IMR-90 (cell line): Measurements from ENCODE around the gene MALT1. TPM values are rescaled to one million over a fixed set of nuclear protein-coding genes. Genes with fewer than 3 reads are reported as not detected.

Experiments used
- ATAC-seq: fragments of 200-7000 bp; cut with Tn5 transposase; 2 replicates; pipeline ENCODE4 v1.9.1; 2020; ENCODE audit warnings: low read depth, mild to moderate bottlenecking, moderate library complexity
- BruUV-seq: library from RNA; stranded (reverse); fragments of 400-500 nt; replicated peaks from 2 replicates; lab custom pipeline; 2021; lab: Mats Ljungman, UMichigan
- CTCF ChIA-PET: fragments of 300-600 bp; formaldehyde crosslinking; extraction: SDS; loops from one replicate; lab custom pipeline; 2021; ENCODE audit warnings: antibody characterized with exemption; lab: Yijun Ruan, JAX
- POLR2A ChIA-PET: fragments of 300-600 bp; sonication (Branson Sonifier 250); formaldehyde crosslinking; loops from one replicate; lab custom pipeline; 2022; ENCODE audit warnings: antibody characterized with exemption; ENCODE audit not compliant: unreplicated experiment; lab: Charles Lee
- DNase-seq: peaks from one replicate; pipeline ENCODE4 v3.0.0; 2013
- H2AFZ ChIP-seq: replicated peaks from 2 replicates; pipeline ENCODE3; 2013; ENCODE audit warnings: low read length, mild to moderate bottlenecking; ENCODE audit not compliant: poor library complexity
- H2AK5ac ChIP-seq: 2 replicates; pipeline ENCODE4 v1.6.1; 2013; ENCODE audit warnings: low read depth, low read length, inconsistent platforms
- H2AK9ac ChIP-seq: replicated peaks from 2 replicates; pipeline ENCODE3; 2013; ENCODE audit warnings: mild to moderate bottlenecking, low read depth, low read length, moderate library complexity; ENCODE audit not compliant: poor library complexity
- H2BK120ac ChIP-seq: 2 replicates; pipeline ENCODE4 v1.6.1; 2013; ENCODE audit warnings: low read depth, low read length, inconsistent platforms
- H2BK15ac ChIP-seq: 3 replicates; pipeline ENCODE4 v1.6.1; 2013; ENCODE audit warnings: low read depth, low read length, inconsistent platforms
- H2BK20ac ChIP-seq: 2 replicates; pipeline ENCODE4 v1.6.1; 2013; ENCODE audit warnings: low read depth, mild to moderate bottlenecking, inconsistent platforms, low read length, moderate library complexity
- H2BK5ac ChIP-seq: 2 replicates; pipeline ENCODE4 v1.6.1; 2013; ENCODE audit warnings: mild to moderate bottlenecking, low read depth, low read length, inconsistent platforms; ENCODE audit not compliant: poor library complexity, severe bottlenecking
- H3K14ac ChIP-seq: replicated peaks from 2 replicates; pipeline ENCODE4 v1.6.1; 2013; ENCODE audit warnings: low read depth, low read length, inconsistent platforms
- H3K18ac ChIP-seq: 2 replicates; pipeline ENCODE4 v1.6.1; 2013; ENCODE audit warnings: low read depth, low read length, control low read depth
- H3K23ac ChIP-seq: 2 replicates; pipeline ENCODE4 v1.6.1; 2013; ENCODE audit warnings: low read depth, low read length, inconsistent platforms
- H3K27ac ChIP-seq: 2 replicates; pipeline ENCODE4 v1.5.1; 2013; ENCODE audit warnings: mild to moderate bottlenecking, control low read depth, low read length; ENCODE audit not compliant: insufficient read depth
- H3K27me3 ChIP-seq: 2 replicates; pipeline ENCODE4 v1.6.1; 2013; ENCODE audit warnings: low read length; ENCODE audit not compliant: control insufficient read depth, insufficient read depth
- H3K36me3 ChIP-seq: 2 replicates; pipeline ENCODE4 v1.6.1; 2013; ENCODE audit warnings: low read length, mixed read lengths; ENCODE audit not compliant: control insufficient read depth, insufficient read depth
- H3K4ac ChIP-seq: 2 replicates; pipeline ENCODE4 v1.6.1; 2013; ENCODE audit warnings: low read depth, low read length, inconsistent platforms
- H3K4me1 ChIP-seq: 2 replicates; pipeline ENCODE4 v1.6.1; 2013; ENCODE audit warnings: low read length, mixed read lengths; ENCODE audit not compliant: control insufficient read depth, insufficient read depth
- H3K4me2 ChIP-seq: 2 replicates; pipeline ENCODE4 v1.6.1; 2013; ENCODE audit warnings: low read depth, mild to moderate bottlenecking, control low read depth, low read length, moderate library complexity
- H3K4me3 ChIP-seq: 2 replicates; pipeline ENCODE4 v1.5.1; 2013; ENCODE audit warnings: low read depth, mild to moderate bottlenecking, control low read depth, low read length, moderate library complexity; ENCODE audit not compliant: insufficient read depth
- H3K56ac ChIP-seq: 2 replicates; pipeline ENCODE4 v1.6.1; 2013; ENCODE audit warnings: low read length, inconsistent platforms; ENCODE audit not compliant: insufficient read depth; ENCODE audit errors: extremely low read depth
- H3K79me1 ChIP-seq, 2 experiments: 2 replicates each; pipeline ENCODE4 v1.6.1; 2013; ENCODE audit warnings: low read length in 2 of 2, inconsistent platforms in 1 of 2, low read depth in 1 of 2
- H3K9ac ChIP-seq: 2 replicates; pipeline ENCODE4 v1.6.1; 2013; ENCODE audit warnings: low read depth, low read length, control low read depth
- H3K9me1 ChIP-seq: 2 replicates; pipeline ENCODE4 v1.6.1; 2013; ENCODE audit warnings: low read length, inconsistent platforms; ENCODE audit not compliant: insufficient read depth
- H3K9me3 ChIP-seq: 2 replicates; pipeline ENCODE4 v1.6.1; 2013; ENCODE audit warnings: low read length; ENCODE audit not compliant: control insufficient read depth, insufficient read depth
- H4K20me1 ChIP-seq: 2 replicates; pipeline ENCODE4 v1.6.1; 2013; ENCODE audit warnings: low read length, inconsistent platforms; ENCODE audit not compliant: insufficient read depth
- H4K5ac ChIP-seq: 2 replicates; pipeline ENCODE4 v1.6.1; 2013; ENCODE audit warnings: mild to moderate bottlenecking, low read depth, low read length, control low read depth
- H4K8ac ChIP-seq, 2 experiments: 2 replicates each; pipeline ENCODE4 v1.6.1; 2013; ENCODE audit warnings: low read depth in 2 of 2, low read length in 2 of 2, control low read depth in 1 of 2, inconsistent platforms in 1 of 2
- H4K91ac ChIP-seq: 2 replicates; pipeline ENCODE4 v1.6.1; 2013; ENCODE audit warnings: low read depth, low read length, inconsistent platforms; ENCODE audit not compliant: insufficient read depth
- BHLHE40 ChIP-seq: fragments of 150-350 bp; IDR thresholded peaks from 2 replicates; pipeline ENCODE4 v1.6.1; 2016; ENCODE audit warnings: mild to moderate bottlenecking, low read depth, low read length
- CEBPB ChIP-seq: IDR thresholded peaks from 2 replicates; pipeline ENCODE4 v1.6.1; 2012; ENCODE audit warnings: low read depth, low read length, improper control_type of control experiment
- CHD1 ChIP-seq: IDR thresholded peaks from 2 replicates; pipeline ENCODE4 v1.6.1; 2012; ENCODE audit warnings: low read depth, low read length, improper control_type of control experiment
- CTCF ChIP-seq: conservative IDR thresholded peaks from 2 replicates; pipeline ENCODE4 v1.5.1; 2012; ENCODE audit warnings: mild to moderate bottlenecking, low read depth, low read length, improper control_type of control experiment
- ELK1 ChIP-seq: fragments of 150-350 bp; IDR thresholded peaks from 2 replicates; pipeline ENCODE4 v1.6.1; 2016; ENCODE audit warnings: low read depth, mild to moderate bottlenecking, low read length, moderate library complexity, borderline replicate concordance
- FOS ChIP-seq: fragments of 150-350 bp; IDR thresholded peaks from 2 replicates; pipeline ENCODE4 v1.6.1; 2016; ENCODE audit warnings: low read depth, low read length
- MAFK ChIP-seq: IDR thresholded peaks from 2 replicates; pipeline ENCODE4 v1.6.1; 2012; ENCODE audit warnings: low read depth, low read length, improper control_type of control experiment
- MAZ ChIP-seq: IDR thresholded peaks from 2 replicates; pipeline ENCODE4 v1.6.1; 2012; ENCODE audit warnings: low read depth, mild to moderate bottlenecking, low read length, improper control_type of control experiment, moderate library complexity, borderline replicate concordance
- MXI1 ChIP-seq: IDR thresholded peaks from 2 replicates; pipeline ENCODE4 v1.6.1; 2012; ENCODE audit warnings: low read depth, mild to moderate bottlenecking, low read length, moderate library complexity, borderline replicate concordance
- NFE2L2 ChIP-seq: fragments of 150-350 bp; IDR thresholded peaks from 2 replicates; pipeline ENCODE4 v1.6.1; 2016; ENCODE audit warnings: low read depth, mild to moderate bottlenecking, low read length
- POLR2A ChIP-seq: IDR thresholded peaks from 2 replicates; pipeline ENCODE4 v1.6.1; 2012; ENCODE audit warnings: mild to moderate bottlenecking, low read depth, low read length
- RAD21 ChIP-seq: IDR thresholded peaks from 2 replicates; pipeline ENCODE4 v1.6.1; 2012; ENCODE audit warnings: low read length, improper control_type of control experiment
- RCOR1 ChIP-seq: IDR thresholded peaks from 2 replicates; pipeline ENCODE4 v1.6.1; 2012; ENCODE audit warnings: mild to moderate bottlenecking, low read length, improper control_type of control experiment; ENCODE audit not compliant: insufficient replicate concordance
- RFX5 ChIP-seq: IDR thresholded peaks from 2 replicates; pipeline ENCODE4 v1.8.0; 2012; ENCODE audit warnings: low read depth, mild to moderate bottlenecking, low read length, moderate library complexity
- SMC3 ChIP-seq: fragments of 150-350 bp; IDR thresholded peaks from 2 replicates; pipeline ENCODE4 v1.6.1; 2016; ENCODE audit warnings: low read depth, mild to moderate bottlenecking, antibody characterized with exemption, low read length, moderate library complexity
- USF2 ChIP-seq: fragments of 150-350 bp; IDR thresholded peaks from 2 replicates; pipeline ENCODE4 v1.6.1; 2017; ENCODE audit warnings: mild to moderate bottlenecking, antibody characterized with exemption, low read length, low read depth
- WGBS, 2 experiments: methylation state at CpG; one replicate each; pipeline versions ENCODE4 v1.1.5 to v1.1.7; 2013; ENCODE audit warnings: missing lambda C conversion rate in 2 of 2; ENCODE audit not compliant: insufficient read length in 1 of 2; ENCODE audit errors: extremely low coverage in 2 of 2; 5-methylcytosine and 5-hydroxymethylcytosine counted together
- dilution Hi-C: fragments of 300-500 bp; cut with HindIII; formaldehyde crosslinking; loops from one replicate; pipeline ENCODE4 v1.14.3; 2018; ENCODE audit warnings: low sequenced_read_pairs; ENCODE audit not compliant: unreplicated experiment
- in situ Hi-C: fragments of 300-500 bp; cut with MboI; formaldehyde crosslinking; loops from 3 replicates; pipeline ENCODE4 v1.14.3; 2019; ENCODE audit warnings: low sequenced_read_pairs, inconsistent platforms, mixed read lengths
- intact Hi-C: fragments of 100-400 bp; cut with micrococcal nuclease; formaldehyde crosslinking; loops from 2 replicates; pipeline ENCODE4 v1.10.0; 2022
- polyA plus RNA-seq, 3 experiments: library from polyadenylated mRNA; depleted of rRNA; stranded (reverse); fragments of >200 nt; gene quantifications; 2 replicates each; pipeline ENCODE4 v1.2.3, GENCODE V29; 2012; ENCODE audit warnings: low replicate concordance in 1 of 3
- total RNA-seq: library from RNA; depleted of rRNA; stranded (reverse); fragments of >200 nt; gene quantifications from 2 replicates; pipeline ENCODE4 v1.2.3, GENCODE V29; 2012

The MALT1 gene
- total and polyA plus RNA-seq, 2 of the 4 experiments (the other 2 are of a cell fraction) = 8.3 to 25.3 TPM

- H3K4ac ChIP-seq = no peak overlapping the region
- no TSS peak for BruUV-seq
- H3K9me1 ChIP-seq = peaks cover 3% of the 10 kb centered on the region; the same call in 1 of the 2 replicates
- dilution Hi-C loops (no loop called here), intact Hi-C loops (no loop called here), in situ Hi-C loops (no loop called here)
- POLR2A ChIA-PET = no interaction called here
- no peaks in the 10 kb centered on the region for H3K79me1 ChIP-seq
- no peak overlapping the region for H4K8ac ChIP-seq
- H2AFZ ChIP-seq = no peak overlapping the region
- H2BK20ac ChIP-seq = no peak overlapping the region
- no peak overlapping the region for H3K14ac ChIP-seq
- no peak overlapping the region for H2BK5ac ChIP-seq
- no peak overlapping the region for H2AK5ac ChIP-seq
- no peak for TF ChIP-seq ELK1
- no peak for TF ChIP-seq BHLHE40
- TF ChIP-seq RFX5 = no peak
- no peak for TF ChIP-seq MAFK
- TF ChIP-seq NFE2L2 = no peak
- no peak for TF ChIP-seq SMC3
- no peak for TF ChIP-seq CEBPB
- TF ChIP-seq RAD21 = no peak
- TF ChIP-seq USF2 = no peak
- no peak for TF ChIP-seq POLR2A
- no peak for TF ChIP-seq MXI1
- TF ChIP-seq FOS = no peak
- TF ChIP-seq CHD1 = no peak
- no peak for TF ChIP-seq CTCF
- TF ChIP-seq MAZ = no peak
- TF ChIP-seq RCOR1 = no peak
- no peak overlapping the region for H3K56ac ChIP-seq
- no peak overlapping the region for H3K9ac ChIP-seq
- H2BK120ac ChIP-seq = no peak overlapping the region
- no peak overlapping the region for H2AK9ac ChIP-seq
- no peaks in the 10 kb centered on the region for H3K27me3 ChIP-seq
- H3K23ac ChIP-seq = no peak overlapping the region
- no peaks in the 10 kb centered on the region for H4K20me1 ChIP-seq
- ATAC-seq (no peak), DNase-seq (no peak)
- no peaks in the 10 kb centered on the region for H3K9me3 ChIP-seq
- H3K4me1 ChIP-seq = peaks cover 9% of the 10 kb centered on the region
- no peak overlapping the region for H3K27ac ChIP-seq
- no peak overlapping the region for H3K4me2 ChIP-seq
- H3K18ac ChIP-seq = no peak overlapping the region
- no peak overlapping the region for H4K91ac ChIP-seq
- no peak overlapping the region for H4K5ac ChIP-seq
- H2BK15ac ChIP-seq = no peak overlapping the region
- H3K36me3 ChIP-seq = no peaks in the 10 kb centered on the region
- CTCF ChIA-PET = no interaction called here
- no peak overlapping the region for H3K4me3 ChIP-seq
- WGBS, 2 experiments = 88% methylated on average over 4 of the region's 10 CpGs; no CpG with 5 or more reads in 1 of the 2 experiments
Observed at GRCh38 chr18:58625839-58626238, 45.4 kb upstream of the MALT1 start.
